Smooth muscle cell (in vitro differentiated cells): ENCODE data around the gene TXLNG. TPM values are rescaled to one million over a fixed set of nuclear protein-coding genes. Genes with fewer than 3 reads are reported as not detected.

Experiments used
- DNase-seq: peaks from one replicate; lab custom pipeline; 2025; ENCODE audit not compliant: unreplicated experiment; lab: John Stamatoyannopoulos, UW
- H2AFZ ChIP-seq: fragments of 200-600 bp; sonication (generic); 2 replicates; pipeline ENCODE4 v1.6.0; 2016; ENCODE audit warnings: antibody characterized with exemption, low read depth, mild to moderate bottlenecking
- H3F3A ChIP-seq: fragments of 200-600 bp; sonication (generic); 2 replicates; pipeline ENCODE4 v1.6.0; 2017; ENCODE audit warnings: antibody characterized with exemption, low read depth
- H3K27ac ChIP-seq: fragments of 200-600 bp; sonication (generic); 2 replicates; pipeline ENCODE4 v1.5.1; 2016; ENCODE audit warnings: low read depth, mild to moderate bottlenecking
- H3K27me3 ChIP-seq: fragments of 200-600 bp; sonication (generic); 2 replicates; pipeline ENCODE4 v1.6.1; 2016; ENCODE audit warnings: low read depth, mild to moderate bottlenecking
- H3K36me3 ChIP-seq: fragments of 200-600 bp; sonication (generic); 2 replicates; pipeline ENCODE4 v1.5.1; 2016; ENCODE audit warnings: low read depth
- H3K4me1 ChIP-seq: fragments of 200-600 bp; sonication (generic); 2 replicates; pipeline ENCODE4 v1.5.1; 2016; ENCODE audit warnings: low read depth
- H3K4me2 ChIP-seq: fragments of 200-600 bp; sonication (generic); 2 replicates; pipeline ENCODE4 v1.6.0; 2016; ENCODE audit warnings: mild to moderate bottlenecking
- H3K4me3 ChIP-seq: fragments of 200-600 bp; sonication (generic); 2 replicates; pipeline ENCODE4 v1.5.1; 2016; ENCODE audit warnings: mild to moderate bottlenecking
- H3K79me2 ChIP-seq: fragments of 200-600 bp; sonication (generic); 2 replicates; pipeline ENCODE4 v1.6.0; 2016; ENCODE audit warnings: low read depth, mild to moderate bottlenecking
- H3K9ac ChIP-seq: fragments of 200-600 bp; sonication (generic); 2 replicates; pipeline ENCODE4 v1.6.0; 2016; ENCODE audit warnings: low read depth
- H3K9me3 ChIP-seq: fragments of 200-600 bp; sonication (generic); replicated peaks from 2 replicates; pipeline ENCODE4 v1.5.1; 2016; ENCODE audit warnings: low read depth
- H4K20me1 ChIP-seq: fragments of 200-600 bp; sonication (generic); 2 replicates; pipeline ENCODE4 v1.6.0; 2016; ENCODE audit warnings: low read depth
- WGBS: methylation state at CpG from one replicate; pipeline ENCODE4 v1.1.7; 2016; ENCODE audit warnings: low lambda C conversion rate; 5-methylcytosine and 5-hydroxymethylcytosine counted together
- polyA plus RNA-seq: library from polyadenylated mRNA; unstranded; fragments of >200 nt; fragmentation: Nextera tagmentation; extraction: Ambion mirVana; gene quantifications from 2 replicates; pipeline ENCODE4 v1.2.1, GENCODE V29; 2016
- total RNA-seq: library from RNA; depleted of rRNA; stranded (reverse); fragments of >200 nt; gene quantifications from 2 replicates; pipeline ENCODE4 v1.2.3, GENCODE V29; 2014
- TF ChIP-seq, protein P1 (sequence below): fragments of 200-600 bp; sonication (generic); IDR thresholded peaks from 2 replicates; pipeline ENCODE4 v1.5.1; 2017; ENCODE audit warnings: borderline replicate concordance, mild to moderate bottlenecking, antibody characterized with exemption; ENCODE audit not compliant: insufficient read depth, poor library complexity, severe bottlenecking

TXLNG gene
- total and polyA plus RNA-seq, 2 experiments from 2014 or later, result 5.7 to 19.6 TPM

GRCh38 chrX:16838202-16839066 is 52.2 kb downstream of the TXLNG start:
- no peak overlapping the region for H2AFZ ChIP-seq
- H3K27me3 ChIP-seq, result no peaks in the 10 kb centered on the region
- TF ChIP-seq, protein P1, sequence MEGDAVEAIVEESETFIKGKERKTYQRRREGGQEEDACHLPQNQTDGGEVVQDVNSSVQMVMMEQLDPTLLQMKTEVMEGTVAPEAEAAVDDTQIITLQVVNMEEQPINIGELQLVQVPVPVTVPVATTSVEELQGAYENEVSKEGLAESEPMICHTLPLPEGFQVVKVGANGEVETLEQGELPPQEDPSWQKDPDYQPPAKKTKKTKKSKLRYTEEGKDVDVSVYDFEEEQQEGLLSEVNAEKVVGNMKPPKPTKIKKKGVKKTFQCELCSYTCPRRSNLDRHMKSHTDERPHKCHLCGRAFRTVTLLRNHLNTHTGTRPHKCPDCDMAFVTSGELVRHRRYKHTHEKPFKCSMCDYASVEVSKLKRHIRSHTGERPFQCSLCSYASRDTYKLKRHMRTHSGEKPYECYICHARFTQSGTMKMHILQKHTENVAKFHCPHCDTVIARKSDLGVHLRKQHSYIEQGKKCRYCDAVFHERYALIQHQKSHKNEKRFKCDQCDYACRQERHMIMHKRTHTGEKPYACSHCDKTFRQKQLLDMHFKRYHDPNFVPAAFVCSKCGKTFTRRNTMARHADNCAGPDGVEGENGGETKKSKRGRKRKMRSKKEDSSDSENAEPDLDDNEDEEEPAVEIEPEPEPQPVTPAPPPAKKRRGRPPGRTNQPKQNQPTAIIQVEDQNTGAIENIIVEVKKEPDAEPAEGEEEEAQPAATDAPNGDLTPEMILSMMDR, result no peak
- H3K4me3 ChIP-seq, result no peak overlapping the region
- peak overlapping the region; percentile 80 for H3K27ac ChIP-seq
- H3K9me3 ChIP-seq, result no peaks in the 10 kb centered on the region
- peaks cover 22% of the 10 kb centered on the region for H3K4me1 ChIP-seq
- DNase-seq, result peak; percentile 1
- no peaks in the 10 kb centered on the region for H4K20me1 ChIP-seq
- no peaks in the 10 kb centered on the region for H3K79me2 ChIP-seq
- peak overlapping the region; percentile 59 for H3K4me2 ChIP-seq
- H3F3A ChIP-seq, result peaks cover 7% of the 10 kb centered on the region
- H3K9ac ChIP-seq, result peak overlapping the region; percentile 57
- 62% methylated on average over 11 of the region's 11 CpGs for WGBS
- H3K36me3 ChIP-seq, result peaks cover 4% of the 10 kb centered on the region

GRCh38 chrX:16839219-16839851 is 53.1 kb downstream of the TXLNG start:
- peak overlapping the region; percentile 59 for H3K4me2 ChIP-seq
- 18% methylated on average over 5 of the region's 5 CpGs for WGBS
- no peak for DNase-seq

DNA sequence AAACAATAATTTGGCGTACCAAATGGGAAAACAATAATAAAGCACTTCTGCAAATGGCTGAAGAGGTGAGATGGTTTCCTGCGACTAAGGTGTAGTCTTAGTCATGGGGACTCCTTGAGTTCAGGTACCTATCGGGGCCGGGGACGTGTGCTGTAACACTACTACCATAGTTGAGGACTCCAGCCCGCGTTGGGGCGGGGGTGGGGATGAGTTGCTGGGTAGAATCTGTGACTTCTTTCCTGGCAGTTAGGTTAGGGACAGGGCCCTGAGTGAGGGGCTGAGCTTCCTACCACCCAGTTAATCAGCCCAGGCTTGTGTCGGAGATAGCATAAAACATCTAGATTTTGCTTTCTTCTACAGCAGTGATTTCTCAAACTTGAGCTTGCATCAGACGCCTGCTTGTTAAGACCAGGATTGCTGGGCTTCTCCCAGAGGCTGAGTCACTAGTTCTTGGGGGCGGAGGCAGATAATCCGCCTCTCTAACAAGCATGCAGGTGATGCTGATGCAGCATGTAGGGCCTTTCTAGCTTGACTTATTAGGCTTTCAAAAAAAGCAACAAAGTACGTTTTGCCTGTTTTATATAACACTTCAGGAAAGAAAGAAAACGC is 53.7 kb downstream of the TXLNG start:
- H3F3A ChIP-seq, result peaks cover 7% of the 10 kb centered on the region
- no peak overlapping the region for H3K9ac ChIP-seq
- no peaks in the 10 kb centered on the region for H3K9me3 ChIP-seq
- peaks cover 4% of the 10 kb centered on the region for H3K36me3 ChIP-seq
- no peak overlapping the region for H2AFZ ChIP-seq
- no peak overlapping the region for H3K4me3 ChIP-seq
- WGBS, result 49% methylated on average over 14 of the region's 14 CpGs
- peak; percentile 3 for DNase-seq
- H3K4me2 ChIP-seq, result peak overlapping the region; percentile 39
- TF ChIP-seq, protein P1, result no peak
- H4K20me1 ChIP-seq, result no peaks in the 10 kb centered on the region
- H3K4me1 ChIP-seq, result peaks cover 17% of the 10 kb centered on the region
- H3K79me2 ChIP-seq, result no peaks in the 10 kb centered on the region
- no peaks in the 10 kb centered on the region for H3K27me3 ChIP-seq
- peak overlapping the region; percentile 80 for H3K27ac ChIP-seq

More at GRCh38 chrX:16839219-16839851, 53.1 kb downstream of the TXLNG start:
- H3K4me1 ChIP-seq, result peaks cover 21% of the 10 kb centered on the region
- no peak overlapping the region for H2AFZ ChIP-seq
- no peaks in the 10 kb centered on the region for H3K27me3 ChIP-seq
- H3K9me3 ChIP-seq, result no peaks in the 10 kb centered on the region
- H4K20me1 ChIP-seq, result no peaks in the 10 kb centered on the region
- H3F3A ChIP-seq, result peaks cover 7% of the 10 kb centered on the region
- peak overlapping the region; percentile 80 for H3K27ac ChIP-seq
- H3K4me3 ChIP-seq, result no peak overlapping the region
- TF ChIP-seq, protein P1, result no peak
- no peaks in the 10 kb centered on the region for H3K79me2 ChIP-seq
- peaks cover 3% of the 10 kb centered on the region for H3K36me3 ChIP-seq
- H3K9ac ChIP-seq, result no peak overlapping the region
